OCI-LY7 (cell line): ENCODE measurements around the gene ATE1.

Experiments
- EZH2phosphoT487 ChIP-seq: fragments of 200-600 bp; sonication (generic); IDR thresholded peaks from 2 replicates; pipeline ENCODE4 v1.6.1; 2018; ENCODE audit warnings: low read depth, borderline replicate concordance, mild to moderate bottlenecking, mixed run types, antibody characterized with exemption, low read length, moderate library complexity, mixed read lengths
- TF ChIP-seq, protein P1 (sequence below): fragments of 200-600 bp; sonication (generic); conservative IDR thresholded peaks from 2 replicates; pipeline ENCODE4 v1.5.1; 2014; ENCODE audit warnings: mild to moderate bottlenecking, antibody characterized with exemption, low read length, moderate library complexity, mixed read lengths

DNA sequence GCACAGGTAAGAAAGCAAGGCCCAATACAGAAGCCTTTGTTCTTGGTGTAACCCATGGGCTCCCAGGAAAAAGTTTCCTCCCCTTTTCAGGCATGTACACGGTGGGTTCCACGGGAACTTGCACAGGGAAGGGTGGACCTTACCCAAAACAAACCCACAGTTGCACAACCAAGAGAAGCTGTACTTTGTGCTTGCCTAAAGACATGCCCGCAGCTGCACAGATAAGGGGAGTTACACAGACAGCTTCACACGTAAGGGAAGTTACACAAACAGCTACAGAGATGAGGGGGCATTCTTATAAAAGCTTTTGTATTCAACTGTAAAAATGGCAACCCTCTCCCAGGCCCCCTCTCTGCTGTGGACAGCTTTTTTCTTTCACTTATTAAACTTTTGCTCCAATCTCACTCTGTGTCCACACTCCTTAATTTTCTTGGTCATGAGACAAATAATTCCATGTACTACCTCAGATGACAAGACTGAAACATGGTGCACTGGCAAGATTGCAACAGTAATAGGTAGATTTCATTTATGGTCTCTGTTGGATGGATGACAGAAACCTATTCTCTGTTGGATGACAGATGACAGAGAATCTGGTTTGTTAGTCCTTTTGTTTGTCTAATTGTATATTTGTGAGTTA, 72.9 kb downstream of the ATE1 start:
- TF ChIP-seq, protein P1, sequence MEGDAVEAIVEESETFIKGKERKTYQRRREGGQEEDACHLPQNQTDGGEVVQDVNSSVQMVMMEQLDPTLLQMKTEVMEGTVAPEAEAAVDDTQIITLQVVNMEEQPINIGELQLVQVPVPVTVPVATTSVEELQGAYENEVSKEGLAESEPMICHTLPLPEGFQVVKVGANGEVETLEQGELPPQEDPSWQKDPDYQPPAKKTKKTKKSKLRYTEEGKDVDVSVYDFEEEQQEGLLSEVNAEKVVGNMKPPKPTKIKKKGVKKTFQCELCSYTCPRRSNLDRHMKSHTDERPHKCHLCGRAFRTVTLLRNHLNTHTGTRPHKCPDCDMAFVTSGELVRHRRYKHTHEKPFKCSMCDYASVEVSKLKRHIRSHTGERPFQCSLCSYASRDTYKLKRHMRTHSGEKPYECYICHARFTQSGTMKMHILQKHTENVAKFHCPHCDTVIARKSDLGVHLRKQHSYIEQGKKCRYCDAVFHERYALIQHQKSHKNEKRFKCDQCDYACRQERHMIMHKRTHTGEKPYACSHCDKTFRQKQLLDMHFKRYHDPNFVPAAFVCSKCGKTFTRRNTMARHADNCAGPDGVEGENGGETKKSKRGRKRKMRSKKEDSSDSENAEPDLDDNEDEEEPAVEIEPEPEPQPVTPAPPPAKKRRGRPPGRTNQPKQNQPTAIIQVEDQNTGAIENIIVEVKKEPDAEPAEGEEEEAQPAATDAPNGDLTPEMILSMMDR: no peak
- no peak for TF ChIP-seq EZH2phosphoT487
